ENCODE measurements around the gene ZNF750.

- TF ChIP-seq PRDM10 (CRISPR knock-in tag; IDR thresholded peaks at IDR 0.05; ENCODE audit: low read depth) (no peak), ZFP82 (CRISPR knock-in tag; IDR thresholded peaks at IDR 0.05; ENCODE audit: borderline replicate concordance) (no peak), HDAC6 (IDR thresholded peaks at IDR 0.05; ENCODE audit: low read depth, low read length) (no peak), TRAFD1 (CRISPR knock-in tag; IDR thresholded peaks at IDR 0.05; ENCODE audit: borderline replicate concordance) (no peak), SALL2 (CRISPR knock-in tag; IDR thresholded peaks at IDR 0.05) (no peak), POLR2A (IDR thresholded peaks at IDR 0.05; ENCODE audit: insufficient read depth in 1 of 2, low read depth in 2 of 2, low read length in 2 of 2) (no peak), ZNF331 (CRISPR knock-in tag; IDR thresholded peaks at IDR 0.05) (no peak), REST (IDR thresholded peaks at IDR 0.05; ENCODE audit: borderline replicate concordance in 1 of 2, low read depth in 1 of 2, low read length in 2 of 2) (no peak), ZFP37 (CRISPR knock-in tag; IDR thresholded peaks at IDR 0.05; ENCODE audit: borderline replicate concordance) (no peak), UBTF (CRISPR knock-in tag; IDR thresholded peaks at IDR 0.05) (no peak), POLR2AphosphoS5 (IDR thresholded peaks at IDR 0.05; ENCODE audit: low read depth, low read length) (no peak)
- TF ChIP-seq, protein P1, sequence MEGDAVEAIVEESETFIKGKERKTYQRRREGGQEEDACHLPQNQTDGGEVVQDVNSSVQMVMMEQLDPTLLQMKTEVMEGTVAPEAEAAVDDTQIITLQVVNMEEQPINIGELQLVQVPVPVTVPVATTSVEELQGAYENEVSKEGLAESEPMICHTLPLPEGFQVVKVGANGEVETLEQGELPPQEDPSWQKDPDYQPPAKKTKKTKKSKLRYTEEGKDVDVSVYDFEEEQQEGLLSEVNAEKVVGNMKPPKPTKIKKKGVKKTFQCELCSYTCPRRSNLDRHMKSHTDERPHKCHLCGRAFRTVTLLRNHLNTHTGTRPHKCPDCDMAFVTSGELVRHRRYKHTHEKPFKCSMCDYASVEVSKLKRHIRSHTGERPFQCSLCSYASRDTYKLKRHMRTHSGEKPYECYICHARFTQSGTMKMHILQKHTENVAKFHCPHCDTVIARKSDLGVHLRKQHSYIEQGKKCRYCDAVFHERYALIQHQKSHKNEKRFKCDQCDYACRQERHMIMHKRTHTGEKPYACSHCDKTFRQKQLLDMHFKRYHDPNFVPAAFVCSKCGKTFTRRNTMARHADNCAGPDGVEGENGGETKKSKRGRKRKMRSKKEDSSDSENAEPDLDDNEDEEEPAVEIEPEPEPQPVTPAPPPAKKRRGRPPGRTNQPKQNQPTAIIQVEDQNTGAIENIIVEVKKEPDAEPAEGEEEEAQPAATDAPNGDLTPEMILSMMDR (CRISPR knock-in tag; IDR thresholded peaks at IDR 0.05) = no peak
Measured at GRCh38 chr17:82883419-82884031, 43.7 kb upstream of the ZNF750 start.
